SK-N-SH (cell line): ENCODE data around the gene ELOVL3.

Experiments used
- EP300 ChIP-seq, 2 experiments: IDR thresholded peaks; 2 replicates each; pipeline versions ENCODE4 v1.4.0 to v1.6.1; 2012; ENCODE audit warnings: borderline replicate concordance in 1 of 2, low read depth in 1 of 2, low read length in 1 of 2
- FOXM1 ChIP-seq: IDR thresholded peaks from 2 replicates; pipeline ENCODE4 v1.4.0; 2012; ENCODE audit warnings: low read depth, mild to moderate bottlenecking
- MEF2A ChIP-seq: IDR thresholded peaks from 2 replicates; pipeline ENCODE4 v1.4.0; 2012; ENCODE audit warnings: low read depth, borderline replicate concordance
- POLR2AphosphoS5 ChIP-seq: IDR thresholded peaks from 2 replicates; pipeline ENCODE4 v1.6.1; 2012; ENCODE audit warnings: low read depth, low read length
- RXRA ChIP-seq: IDR thresholded peaks from 2 replicates; pipeline ENCODE4 v1.4.0; 2012; ENCODE audit warnings: low read depth, mild to moderate bottlenecking, borderline replicate concordance
- TF ChIP-seq, protein P1 (sequence below): fragments of 200-600 bp; sonication (generic); IDR thresholded peaks from 2 replicates; pipeline ENCODE4 v1.6.1; 2017; ENCODE audit warnings: antibody characterized with exemption, mild to moderate bottlenecking, moderate library complexity
- TF ChIP-seq, protein P2 (sequence below): IDR thresholded peaks from 2 replicates; pipeline ENCODE4 v1.6.1; 2012; ENCODE audit warnings: mild to moderate bottlenecking, low read depth, low read length, moderate library complexity

DNA sequence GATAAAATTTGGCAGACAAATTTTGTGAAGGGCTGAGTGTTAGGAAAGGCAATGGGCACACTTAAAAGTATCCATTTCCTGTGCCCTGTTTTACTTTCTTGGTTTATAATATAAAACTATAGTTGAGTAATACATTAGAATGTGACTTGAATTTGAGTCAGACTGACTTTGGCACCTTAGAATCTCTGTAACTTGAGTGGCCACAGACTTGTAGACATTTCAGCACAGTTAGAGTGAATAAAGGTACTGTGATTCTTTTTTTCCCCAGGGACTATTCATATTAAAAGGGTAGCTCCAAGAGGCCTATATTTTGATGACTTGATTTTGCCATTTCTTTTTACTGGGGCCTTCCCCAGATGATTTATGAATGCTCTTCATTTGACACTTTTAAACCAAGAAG, 41.6 kb downstream of the ELOVL3 start:
- TF ChIP-seq EP300 (IDR thresholded peaks at IDR 0.05; ENCODE audit: borderline replicate concordance in 1 of 2, low read depth in 1 of 2, low read length in 1 of 2) (no peak), RXRA (no peak), FOXM1 (no peak), POLR2AphosphoS5 (no peak), MEF2A (no peak)
- TF ChIP-seq, protein P1, sequence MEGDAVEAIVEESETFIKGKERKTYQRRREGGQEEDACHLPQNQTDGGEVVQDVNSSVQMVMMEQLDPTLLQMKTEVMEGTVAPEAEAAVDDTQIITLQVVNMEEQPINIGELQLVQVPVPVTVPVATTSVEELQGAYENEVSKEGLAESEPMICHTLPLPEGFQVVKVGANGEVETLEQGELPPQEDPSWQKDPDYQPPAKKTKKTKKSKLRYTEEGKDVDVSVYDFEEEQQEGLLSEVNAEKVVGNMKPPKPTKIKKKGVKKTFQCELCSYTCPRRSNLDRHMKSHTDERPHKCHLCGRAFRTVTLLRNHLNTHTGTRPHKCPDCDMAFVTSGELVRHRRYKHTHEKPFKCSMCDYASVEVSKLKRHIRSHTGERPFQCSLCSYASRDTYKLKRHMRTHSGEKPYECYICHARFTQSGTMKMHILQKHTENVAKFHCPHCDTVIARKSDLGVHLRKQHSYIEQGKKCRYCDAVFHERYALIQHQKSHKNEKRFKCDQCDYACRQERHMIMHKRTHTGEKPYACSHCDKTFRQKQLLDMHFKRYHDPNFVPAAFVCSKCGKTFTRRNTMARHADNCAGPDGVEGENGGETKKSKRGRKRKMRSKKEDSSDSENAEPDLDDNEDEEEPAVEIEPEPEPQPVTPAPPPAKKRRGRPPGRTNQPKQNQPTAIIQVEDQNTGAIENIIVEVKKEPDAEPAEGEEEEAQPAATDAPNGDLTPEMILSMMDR, result no peak
- TF ChIP-seq, protein P2, sequence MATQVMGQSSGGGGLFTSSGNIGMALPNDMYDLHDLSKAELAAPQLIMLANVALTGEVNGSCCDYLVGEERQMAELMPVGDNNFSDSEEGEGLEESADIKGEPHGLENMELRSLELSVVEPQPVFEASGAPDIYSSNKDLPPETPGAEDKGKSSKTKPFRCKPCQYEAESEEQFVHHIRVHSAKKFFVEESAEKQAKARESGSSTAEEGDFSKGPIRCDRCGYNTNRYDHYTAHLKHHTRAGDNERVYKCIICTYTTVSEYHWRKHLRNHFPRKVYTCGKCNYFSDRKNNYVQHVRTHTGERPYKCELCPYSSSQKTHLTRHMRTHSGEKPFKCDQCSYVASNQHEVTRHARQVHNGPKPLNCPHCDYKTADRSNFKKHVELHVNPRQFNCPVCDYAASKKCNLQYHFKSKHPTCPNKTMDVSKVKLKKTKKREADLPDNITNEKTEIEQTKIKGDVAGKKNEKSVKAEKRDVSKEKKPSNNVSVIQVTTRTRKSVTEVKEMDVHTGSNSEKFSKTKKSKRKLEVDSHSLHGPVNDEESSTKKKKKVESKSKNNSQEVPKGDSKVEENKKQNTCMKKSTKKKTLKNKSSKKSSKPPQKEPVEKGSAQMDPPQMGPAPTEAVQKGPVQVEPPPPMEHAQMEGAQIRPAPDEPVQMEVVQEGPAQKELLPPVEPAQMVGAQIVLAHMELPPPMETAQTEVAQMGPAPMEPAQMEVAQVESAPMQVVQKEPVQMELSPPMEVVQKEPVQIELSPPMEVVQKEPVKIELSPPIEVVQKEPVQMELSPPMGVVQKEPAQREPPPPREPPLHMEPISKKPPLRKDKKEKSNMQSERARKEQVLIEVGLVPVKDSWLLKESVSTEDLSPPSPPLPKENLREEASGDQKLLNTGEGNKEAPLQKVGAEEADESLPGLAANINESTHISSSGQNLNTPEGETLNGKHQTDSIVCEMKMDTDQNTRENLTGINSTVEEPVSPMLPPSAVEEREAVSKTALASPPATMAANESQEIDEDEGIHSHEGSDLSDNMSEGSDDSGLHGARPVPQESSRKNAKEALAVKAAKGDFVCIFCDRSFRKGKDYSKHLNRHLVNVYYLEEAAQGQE, result no peak
